H9 (cell line): ENCODE results near the gene SORCS2. TPM values are rescaled to one million over a fixed set of nuclear protein-coding genes. Genes with fewer than 3 reads are reported as not detected.

Source experiments
- DNase-seq: peaks from one replicate; pipeline ENCODE4 v3.0.0-alpha.2; 2017
- H2AFZ ChIP-seq: one replicate; pipeline ENCODE4 v1.6.1; 2013; ENCODE audit warnings: mild to moderate bottlenecking, low read length, control low read depth, moderate library complexity
- H2AK5ac ChIP-seq: 2 replicates; pipeline ENCODE4 v1.6.1; 2013; ENCODE audit warnings: low read length, control low read depth, mixed read lengths; ENCODE audit not compliant: insufficient read length
- H2BK120ac ChIP-seq: one replicate; pipeline ENCODE4 v1.6.1; 2013; ENCODE audit warnings: low read depth, mild to moderate bottlenecking, low read length, control low read depth, inconsistent platforms; ENCODE audit not compliant: poor library complexity, severe bottlenecking
- H2BK12ac ChIP-seq: 2 replicates; pipeline ENCODE4 v1.6.1; 2013; ENCODE audit warnings: low read length, control low read depth, mixed read lengths, low read depth; ENCODE audit not compliant: insufficient read length
- H2BK15ac ChIP-seq: 2 replicates; pipeline ENCODE4 v1.6.1; 2013; ENCODE audit warnings: low read depth, low read length, control low read depth
- H2BK20ac ChIP-seq: one replicate; pipeline ENCODE4 v1.6.1; 2013; ENCODE audit warnings: low read depth, mild to moderate bottlenecking, low read length, control low read depth, inconsistent platforms; ENCODE audit not compliant: poor library complexity, severe bottlenecking
- H2BK5ac ChIP-seq: 2 replicates; pipeline ENCODE4 v1.6.1; 2013; ENCODE audit warnings: low read length, control low read depth, mixed read lengths; ENCODE audit not compliant: insufficient read length
- H3K14ac ChIP-seq: 2 replicates; pipeline ENCODE4 v1.6.1; 2013; ENCODE audit warnings: low read length, control low read depth; ENCODE audit not compliant: insufficient read depth
- H3K18ac ChIP-seq: 2 replicates; pipeline ENCODE4 v1.6.1; 2013; ENCODE audit warnings: low read depth, mild to moderate bottlenecking, mixed read lengths, low read length, control low read depth; ENCODE audit not compliant: insufficient read length
- H3K23ac ChIP-seq: 2 replicates; pipeline ENCODE4 v1.6.1; 2013; ENCODE audit warnings: low read length, control low read depth, mixed read lengths, low read depth; ENCODE audit not compliant: insufficient read length
- H3K23me2 ChIP-seq: 2 replicates; pipeline ENCODE4 v1.6.1; 2013; ENCODE audit warnings: low read depth, mild to moderate bottlenecking, mixed read lengths, low read length, control low read depth; ENCODE audit not compliant: insufficient read length, poor library complexity, severe bottlenecking
- H3K27ac ChIP-seq: 2 replicates; pipeline ENCODE4 v1.5.1; 2013; ENCODE audit warnings: low read length, control low read depth, mixed read lengths, low read depth; ENCODE audit not compliant: insufficient read length
- H3K27me3 ChIP-seq: 2 replicates; pipeline ENCODE4 v1.6.1; 2013; ENCODE audit warnings: low read length, control low read depth, inconsistent platforms; ENCODE audit not compliant: insufficient read depth
- H3K4ac ChIP-seq: 2 replicates; pipeline ENCODE4 v1.6.1; 2013; ENCODE audit warnings: low read depth, mild to moderate bottlenecking, control low read depth, inconsistent platforms, low read length, moderate library complexity
- H3K4me1 ChIP-seq: 2 replicates; pipeline ENCODE4 v1.6.1; 2013; ENCODE audit warnings: low read length, control low read depth, inconsistent platforms; ENCODE audit not compliant: insufficient read depth
- H3K4me2 ChIP-seq: 2 replicates; pipeline ENCODE4 v1.6.1; 2013; ENCODE audit warnings: low read length, control low read depth, mixed read lengths; ENCODE audit not compliant: insufficient read length, insufficient read depth
- H3K56ac ChIP-seq: 2 replicates; pipeline ENCODE4 v1.6.1; 2013; ENCODE audit warnings: low read depth, mild to moderate bottlenecking, mixed read lengths, low read length, control low read depth; ENCODE audit not compliant: insufficient read length
- H3K79me1 ChIP-seq: 2 replicates; pipeline ENCODE4 v1.6.1; 2013; ENCODE audit warnings: low read depth, mild to moderate bottlenecking, moderate library complexity, low read length, control low read depth, inconsistent platforms; ENCODE audit not compliant: insufficient read depth, poor library complexity, severe bottlenecking
- H3K79me2 ChIP-seq: 2 replicates; pipeline ENCODE4 v1.6.1; 2013; ENCODE audit warnings: low read length, control low read depth, inconsistent platforms; ENCODE audit not compliant: insufficient read depth
- H3K9ac ChIP-seq: 2 replicates; pipeline ENCODE4 v1.6.1; 2013; ENCODE audit warnings: low read length, control low read depth, mixed read lengths; ENCODE audit not compliant: insufficient read length; ENCODE audit errors: extremely low read depth
- H3K9me3 ChIP-seq: one replicate; pipeline ENCODE4 v1.6.1; 2013; ENCODE audit warnings: low read depth, low read length, inconsistent platforms; ENCODE audit not compliant: control insufficient read depth
- H3T11ph ChIP-seq: one replicate; pipeline ENCODE4 v1.6.1; 2013; ENCODE audit warnings: mild to moderate bottlenecking, low read length, control low read depth, inconsistent platforms
- H4K20me1 ChIP-seq: one replicate; pipeline ENCODE4 v1.6.1; 2013; ENCODE audit not compliant: control insufficient read depth, insufficient read length, insufficient read depth
- H4K5ac ChIP-seq: 2 replicates; pipeline ENCODE4 v1.6.1; 2013; ENCODE audit warnings: low read depth, mild to moderate bottlenecking, mixed read lengths, low read length, control low read depth; ENCODE audit not compliant: insufficient read length
- H4K8ac ChIP-seq: replicated peaks from 2 replicates; pipeline ENCODE4 v1.6.1; 2013; ENCODE audit warnings: low read length, control low read depth, mixed read lengths, low read depth; ENCODE audit not compliant: insufficient read length
- H4K91ac ChIP-seq: 2 replicates; pipeline ENCODE4 v1.6.1; 2013; ENCODE audit warnings: low read depth, mild to moderate bottlenecking, moderate library complexity, mixed read lengths, low read length, control low read depth; ENCODE audit not compliant: insufficient read length
- H3K27ac Mint-ChIP-seq, 3 experiments: 2 replicates in 2 of 3; 3 replicates in 1 of 3; pipeline ENCODE4 v1.8.0; 2020 to 2021; ENCODE audit warnings: mixed read lengths in 3 of 3, mild to moderate bottlenecking in 1 of 3, moderate library complexity in 1 of 3
- H3K27me3 Mint-ChIP-seq: 2 replicates; pipeline ENCODE4 v1.8.0; 2021; ENCODE audit warnings: low read depth, mild to moderate bottlenecking, moderate library complexity, mixed read lengths
- H3K36me3 Mint-ChIP-seq, 3 experiments: 2 replicates in 2 of 3; 3 replicates in 1 of 3; pipeline ENCODE4 v1.8.0; 2020 to 2021; ENCODE audit warnings: low read depth in 3 of 3, mixed read lengths in 3 of 3; ENCODE audit not compliant: insufficient read depth in 1 of 3
- H3K4me1 Mint-ChIP-seq, 2 experiments: 2 replicates each; pipeline ENCODE4 v1.8.0; 2020; ENCODE audit warnings: mixed read lengths in 2 of 2
- H3K4me3 Mint-ChIP-seq, 2 experiments: 2 replicates in 1 of 2; 3 replicates in 1 of 2; pipeline ENCODE4 v1.8.0; 2020 to 2021; ENCODE audit warnings: mild to moderate bottlenecking in 2 of 2, mixed read lengths in 2 of 2, moderate library complexity in 1 of 2
- H3K9me3 Mint-ChIP-seq, 2 experiments: 2 replicates in 1 of 2; 3 replicates in 1 of 2; pipeline ENCODE4 v1.8.0; 2020; ENCODE audit warnings: mild to moderate bottlenecking in 2 of 2, mixed read lengths in 2 of 2, moderate library complexity in 1 of 2
- CTCF ChIP-seq: fragments of 200-600 bp; sonication (generic); conservative IDR thresholded peaks from 3 replicates; pipeline ENCODE4 v1.8.0; 2021; ENCODE audit warnings: antibody characterized with exemption, mild to moderate bottlenecking
- WGBS: extraction: QIAGEN DNeasy Blood & Tissue Kit; methylation state at CpG from one replicate; pipeline ENCODE4 v1.1.7; 2013; ENCODE audit warnings: missing lambda C conversion rate, low lambda C conversion rate, mixed read lengths; ENCODE audit not compliant: insufficient read length; ENCODE audit errors: extremely low coverage; 5-methylcytosine and 5-hydroxymethylcytosine counted together
- total RNA-seq: library from RNA; stranded (reverse); gene quantifications from 2 replicates; pipeline ENCODE4 v1.2.1, GENCODE V29; 2021

Gene SORCS2
- total RNA-seq, 1 experiment from 2014 or later: 0.57 TPM

DNA sequence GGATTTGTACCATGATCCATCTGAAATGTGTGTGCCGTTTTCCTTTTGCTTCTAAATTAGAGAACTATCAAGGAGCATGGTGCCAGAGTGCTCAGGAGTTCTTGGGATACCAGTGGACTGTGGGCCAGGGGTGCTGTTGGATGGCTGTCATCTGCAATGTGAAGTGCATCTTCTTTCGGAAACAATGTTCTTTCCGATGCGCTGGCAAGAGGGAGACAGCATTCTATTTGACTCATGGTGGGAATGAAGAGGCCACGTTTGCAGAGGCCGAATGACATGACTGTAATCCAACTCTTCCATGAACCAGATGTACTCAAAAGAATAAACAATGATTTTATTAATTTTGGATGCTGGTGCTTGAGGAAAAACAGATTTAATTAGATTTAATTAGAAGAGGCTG, 45.5 kb downstream of the SORCS2 start:
- Histone ChIP-seq H4K20me1 (no peaks in the 10 kb centered on the region), H2AFZ (no peak overlapping the region), H3K4ac (no peak overlapping the region), H3K23ac (no peak overlapping the region), H2BK12ac (no peak overlapping the region), H3K4me2 (no peak overlapping the region), H3K56ac (no peak overlapping the region), H3K4me1 (no peaks in the 10 kb centered on the region), H4K5ac (no peak overlapping the region), H2AK5ac (no peak overlapping the region), H3K79me2 (no peaks in the 10 kb centered on the region), H3K27me3 (no peaks in the 10 kb centered on the region), H3K9me3 (no peaks in the 10 kb centered on the region), H3K14ac (no peak overlapping the region), H4K91ac (no peak overlapping the region), H3K9ac (no peak overlapping the region), H3K27ac (no peak overlapping the region), H2BK20ac (no peak overlapping the region), H2BK15ac (no peak overlapping the region), H3K18ac (no peak overlapping the region), H3K79me1 (no peaks in the 10 kb centered on the region), H2BK120ac (no peak overlapping the region), H3K23me2 (no peaks in the 10 kb centered on the region), H4K8ac (no peak overlapping the region), H2BK5ac (no peak overlapping the region), H3T11ph (no peak overlapping the region)
- Mint-ChIP-seq H3K27me3 (no peaks in the 10 kb centered on the region; the same call in 1 of the 2 replicates), H3K36me3 (peaks cover 0 to 6% (median 0%) of the 10 kb centered on the region in 3 experiments; a peak in 1 of 7 replicates), H3K9me3 (peaks cover 6 to 7% of the 10 kb centered on the region in 2 experiments), H3K4me3 (no peak overlapping the region), H3K4me1 (no peaks in the 10 kb centered on the region; a peak in 1 of 4 replicates), H3K27ac (no peak overlapping the region)
- DNase-seq: no peak
- no CpG with 5 or more reads among the region's 6 CpGs for WGBS
- TF ChIP-seq CTCF: no peak
